Fibroblast of lung (primary cell): ENCODE results near the gene NAPB. TPM values are rescaled to one million over a fixed set of nuclear protein-coding genes. Genes with fewer than 3 reads are reported as not detected.

Experiments
- DNase-seq, 2 donors: peaks; one replicate each; pipeline versions ENCODE4 v3.0.0 to v3.0.0-alpha.2; 2010; ENCODE audit warnings: low read depth in 2 of 2
- H2AFZ ChIP-seq: 2 replicates; pipeline ENCODE4 v1.5.1; 2012; ENCODE audit warnings: low read length, control low read depth, inconsistent platforms
- H3K27ac ChIP-seq: 2 replicates; pipeline ENCODE4 v1.5.1; 2011; ENCODE audit warnings: low read length, control low read depth; ENCODE audit not compliant: insufficient read depth
- H3K27me3 ChIP-seq: 2 replicates; pipeline ENCODE4 v1.5.1; 2011; ENCODE audit warnings: mild to moderate bottlenecking, low read length; ENCODE audit not compliant: control insufficient read depth, insufficient read depth
- H3K36me3 ChIP-seq: 2 replicates; pipeline ENCODE4 v1.5.1; 2011; ENCODE audit warnings: low read length; ENCODE audit not compliant: control insufficient read depth, insufficient read depth
- H3K4me1 ChIP-seq: 2 replicates; pipeline ENCODE4 v1.5.1; 2011; ENCODE audit warnings: low read length; ENCODE audit not compliant: control insufficient read depth, insufficient read depth; ENCODE audit errors: extremely low read depth
- H3K4me2 ChIP-seq: 2 replicates; pipeline ENCODE4 v1.5.1; 2011; ENCODE audit warnings: low read length, control low read depth; ENCODE audit not compliant: insufficient read depth; ENCODE audit errors: extremely low read depth
- H3K4me3 ChIP-seq, 4 experiments: fragments of 200-600 bp in 1 of 4; sonication (generic) in 1 of 4; replicated peaks in 1 of 4; 2 replicates each; pipeline ENCODE4 v1.5.1; 2011 to 2016; ENCODE audit warnings: low read length in 4 of 4, low read depth in 3 of 4, mild to moderate bottlenecking in 3 of 4, control low read depth in 2 of 4, inconsistent platforms in 1 of 4, mixed read lengths in 1 of 4; ENCODE audit not compliant: insufficient read depth in 1 of 4; ENCODE audit errors: control extremely low read depth in 1 of 4
- H3K79me2 ChIP-seq: 2 replicates; pipeline ENCODE4 v1.5.1; 2012; ENCODE audit warnings: mild to moderate bottlenecking, low read length, inconsistent platforms; ENCODE audit not compliant: control insufficient read depth, insufficient read depth
- H3K9ac ChIP-seq: 2 replicates; pipeline ENCODE4 v1.5.1; 2011; ENCODE audit warnings: mild to moderate bottlenecking, low read length, control low read depth; ENCODE audit not compliant: insufficient read depth
- H3K9me3 ChIP-seq: 2 replicates; pipeline ENCODE4 v1.5.1; 2012; ENCODE audit warnings: low read depth, low read length; ENCODE audit not compliant: control insufficient read depth, insufficient read depth
- H4K20me1 ChIP-seq: 2 replicates; pipeline ENCODE4 v1.5.1; 2011; ENCODE audit warnings: low read length; ENCODE audit not compliant: control insufficient read depth, insufficient read depth; ENCODE audit errors: extremely low read depth
- EZH2 ChIP-seq: IDR thresholded peaks from 2 replicates; pipeline ENCODE4 v1.5.1; 2012; ENCODE audit warnings: low read length, control low read depth, mild to moderate bottlenecking; ENCODE audit errors: missing control alignments
- polyA plus RNA-seq, 2 donors: library from polyadenylated mRNA; depleted of rRNA in 1 of 2; stranded (reverse) in 1 of 2; unstranded in 1 of 2; fragments of >200 nt; gene quantifications; 2 replicates each; pipeline ENCODE4 v1.2.1, GENCODE V29; 2011 to 2012; ENCODE audit warnings: missing spikeins in 1 of 2
- total RNA-seq: library from RNA; depleted of rRNA; stranded (reverse); fragments of >200 nt; gene quantifications from 2 replicates; pipeline ENCODE4 v1.2.1, GENCODE V29; 2014
- TF ChIP-seq, protein P1 (sequence below), 2 donors: IDR thresholded peaks in 1 of 2; conservative IDR thresholded peaks in 1 of 2; 1 replicate in 1 of 2; 2 replicates in 1 of 2; pipeline ENCODE4 v1.5.1; 2011 to 2012; ENCODE audit warnings: low read length in 2 of 2, control low read depth in 1 of 2, inconsistent platforms in 1 of 2, low read depth in 1 of 2, mild to moderate bottlenecking in 1 of 2

Gene NAPB
- total and polyA plus RNA-seq, 2 donors (not counting 1 experiment from before 2014, with no cell fraction given) = 5.1 to 12.6 TPM

- H3K4me1 ChIP-seq = peaks cover 17% of the 10 kb centered on the region
- no peak for DNase-seq
- no peak for TF ChIP-seq EZH2
- TF ChIP-seq, protein P1, sequence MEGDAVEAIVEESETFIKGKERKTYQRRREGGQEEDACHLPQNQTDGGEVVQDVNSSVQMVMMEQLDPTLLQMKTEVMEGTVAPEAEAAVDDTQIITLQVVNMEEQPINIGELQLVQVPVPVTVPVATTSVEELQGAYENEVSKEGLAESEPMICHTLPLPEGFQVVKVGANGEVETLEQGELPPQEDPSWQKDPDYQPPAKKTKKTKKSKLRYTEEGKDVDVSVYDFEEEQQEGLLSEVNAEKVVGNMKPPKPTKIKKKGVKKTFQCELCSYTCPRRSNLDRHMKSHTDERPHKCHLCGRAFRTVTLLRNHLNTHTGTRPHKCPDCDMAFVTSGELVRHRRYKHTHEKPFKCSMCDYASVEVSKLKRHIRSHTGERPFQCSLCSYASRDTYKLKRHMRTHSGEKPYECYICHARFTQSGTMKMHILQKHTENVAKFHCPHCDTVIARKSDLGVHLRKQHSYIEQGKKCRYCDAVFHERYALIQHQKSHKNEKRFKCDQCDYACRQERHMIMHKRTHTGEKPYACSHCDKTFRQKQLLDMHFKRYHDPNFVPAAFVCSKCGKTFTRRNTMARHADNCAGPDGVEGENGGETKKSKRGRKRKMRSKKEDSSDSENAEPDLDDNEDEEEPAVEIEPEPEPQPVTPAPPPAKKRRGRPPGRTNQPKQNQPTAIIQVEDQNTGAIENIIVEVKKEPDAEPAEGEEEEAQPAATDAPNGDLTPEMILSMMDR (conservative IDR thresholded peaks at IDR 0.05 in 1 of 2, IDR thresholded peaks at IDR 0.05 in 1 of 2; ENCODE audit: low read depth in 1 of 2, low read length in 2 of 2) = no peak
- H2AFZ ChIP-seq = no peak overlapping the region
- no peaks in the 10 kb centered on the region for H4K20me1 ChIP-seq
- no peaks in the 10 kb centered on the region for H3K9me3 ChIP-seq
- peak overlapping the region; percentile 80 to 87 (median 84) for H3K4me3 ChIP-seq
- H3K9ac ChIP-seq = peak overlapping the region; percentile 93
- H3K27me3 ChIP-seq = no peaks in the 10 kb centered on the region
- peak overlapping the region; percentile 95 for H3K27ac ChIP-seq
- H3K79me2 ChIP-seq = peaks cover 50% of the 10 kb centered on the region
- H3K4me2 ChIP-seq = peak overlapping the region; percentile 97
- H3K36me3 ChIP-seq = peaks cover 5% of the 10 kb centered on the region
Observed at GRCh38 chr20:23363257-23363649, 58.0 kb downstream of the NAPB start.

- no peak for TF ChIP-seq EZH2
- TF ChIP-seq, protein P1 (conservative IDR thresholded peaks at IDR 0.05 in 1 of 2, IDR thresholded peaks at IDR 0.05 in 1 of 2; ENCODE audit: low read depth in 1 of 2, low read length in 2 of 2) = no peak
Observed at GRCh38 chr20:23362392-23363256, 58.7 kb downstream of the NAPB start.

DNA sequence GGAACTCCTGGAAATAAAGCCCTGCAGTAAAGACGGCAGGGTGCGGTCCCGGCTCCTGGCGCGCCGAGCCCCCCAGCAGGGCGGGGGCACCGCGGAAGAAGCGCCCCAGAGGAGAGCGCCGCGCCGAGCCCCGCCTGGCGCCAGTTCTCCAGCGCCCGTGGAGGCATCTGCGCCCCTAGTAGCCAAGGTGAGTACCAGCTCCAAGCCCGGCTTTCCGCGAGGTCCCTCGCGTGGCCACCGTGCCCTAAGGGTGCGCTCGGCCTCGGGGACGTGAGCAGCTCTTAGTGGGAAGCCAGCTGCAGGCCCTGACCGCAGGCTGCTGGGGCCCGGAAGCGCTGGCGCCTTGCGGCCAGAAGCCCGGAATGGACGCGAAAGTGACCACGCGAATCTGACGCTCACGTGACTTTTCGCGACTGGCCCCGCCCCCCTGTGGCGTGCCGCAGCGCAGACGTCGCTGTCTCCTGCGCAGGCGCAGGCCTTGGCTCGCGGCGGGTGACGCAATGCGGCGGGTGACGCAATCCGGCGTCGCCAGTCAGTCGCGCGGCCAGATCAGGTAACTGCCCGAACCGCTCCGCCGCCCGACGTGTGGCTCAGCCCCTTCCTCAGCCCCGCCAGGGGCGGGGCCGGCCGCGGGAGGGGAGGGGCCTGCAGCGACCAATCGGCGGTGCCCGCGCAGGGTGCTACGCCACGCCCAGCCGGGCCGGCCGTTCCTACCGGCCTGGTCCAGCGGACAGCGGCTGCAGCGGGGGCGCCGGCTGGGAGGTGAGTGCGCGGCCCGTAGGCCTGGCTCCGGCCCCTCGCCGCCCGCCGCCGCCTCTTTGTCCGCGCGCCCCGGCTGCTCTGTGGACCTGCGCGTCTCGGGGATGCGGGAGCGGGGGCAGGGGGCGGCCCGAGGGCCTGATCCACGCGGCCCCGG, 59.6 kb downstream of the NAPB start, which contains the start of gene GZF1:
GZF1 (plus strand) TSS at position 707 of the 916 bp plus-strand sequence. CDS start 2,202 bp downstream, outside the sequence.
- peak within 1 kb of the TSS; percentile 98 for H3K4me2 ChIP-seq
- no peak for TF ChIP-seq EZH2
- TF ChIP-seq, protein P1 (conservative IDR thresholded peaks at IDR 0.05 in 1 of 2, IDR thresholded peaks at IDR 0.05 in 1 of 2; ENCODE audit: low read depth in 1 of 2, low read length in 2 of 2) = no peak

More at GRCh38 chr20:23362392-23363256, 58.7 kb downstream of the NAPB start:
- Histone ChIP-seq H2AFZ (no peak overlapping the region), H3K36me3 (peaks cover 5% of the 10 kb centered on the region), H3K9ac (peak overlapping the region; percentile 93), H3K79me2 (peaks cover 48% of the 10 kb centered on the region), H3K27ac (peak overlapping the region; percentile 95), H3K4me2 (peak overlapping the region; percentile 97), H4K20me1 (no peaks in the 10 kb centered on the region), H3K9me3 (no peaks in the 10 kb centered on the region), H3K27me3 (no peaks in the 10 kb centered on the region), H3K4me3 (peak overlapping the region; percentile 80 to 87 (median 84)), H3K4me1 (peaks cover 14% of the 10 kb centered on the region)
- peak in 1 of 2 donors; percentile 34 for DNase-seq

More for the DNA sequence above, 59.6 kb downstream of the NAPB start, which contains the start of gene GZF1:
- Histone ChIP-seq H3K4me1 (peaks cover 17% of the 10 kb centered on the region), H3K27ac (peak within 1 kb of the TSS; percentile 95), H3K4me3 (peak within 1 kb of the TSS; percentile 80 to 87 (median 84)), H3K27me3 (no peaks in the 10 kb centered on the region), H3K9me3 (no peaks in the 10 kb centered on the region), H3K79me2 (peaks cover 42% of the 10 kb centered on the region), H4K20me1 (no peaks in the 10 kb centered on the region), H3K9ac (peak within 1 kb of the TSS; percentile 99), H3K36me3 (peaks cover 5% of the 10 kb centered on the region), H2AFZ (peak within 1 kb of the TSS; percentile 42)
- peak; percentile 97 to 98 for DNase-seq
